Cardiac muscle cell (in vitro differentiated cells and primary cell): ENCODE measurements around the gene MARK4. TPM values are rescaled to one million over a fixed set of nuclear protein-coding genes. Genes with fewer than 3 reads are reported as not detected.

Source experiments
- DNase-seq, 2 donors: peaks; one replicate each; pipeline versions ENCODE4 v3.0.0 to v3.0.0-alpha.2; 2010 to 2017; ENCODE audit warnings: low read depth in 1 of 2, low spot score in 1 of 2
- H3K27ac ChIP-seq: fragments of 200-600 bp; sonication (generic); 2 replicates; pipeline ENCODE4 v1.5.1; 2016
- H3K27me3 ChIP-seq: fragments of 200-600 bp; sonication (generic); 2 replicates; pipeline ENCODE4 v1.6.0; 2016; ENCODE audit warnings: control low read depth
- H3K36me3 ChIP-seq: fragments of 200-600 bp; sonication (generic); 2 replicates; pipeline ENCODE4 v1.5.1; 2016; ENCODE audit warnings: control low read depth
- H3K4me1 ChIP-seq: fragments of 200-600 bp; sonication (generic); 2 replicates; pipeline ENCODE4 v1.8.1; 2017; ENCODE audit warnings: low read depth, mild to moderate bottlenecking, mixed run types
- H3K4me3 ChIP-seq: fragments of 200-600 bp; sonication (generic); 2 replicates; pipeline ENCODE4 v1.5.1; 2016; ENCODE audit warnings: mild to moderate bottlenecking
- H3K9me3 ChIP-seq: fragments of 200-600 bp; sonication (generic); 2 replicates; pipeline ENCODE4 v1.5.1; 2017; ENCODE audit warnings: low read depth, mild to moderate bottlenecking, control low read depth
- CTCF ChIP-seq: IDR thresholded peaks from 2 replicates; pipeline ENCODE4 v1.5.1; 2012; ENCODE audit warnings: low read depth, mild to moderate bottlenecking, low read length
- polyA plus RNA-seq: library from polyadenylated mRNA; unstranded; fragments of >200 nt; fragmentation: Nextera tagmentation; extraction: Ambion mirVana; gene quantifications from 2 replicates; pipeline ENCODE4 v1.2.1, GENCODE V29; 2016
- total RNA-seq: library from RNA; depleted of rRNA; stranded (reverse); fragments of >200 nt; gene quantifications from 2 replicates; pipeline ENCODE4 v1.2.3, GENCODE V29; 2016

Gene MARK4
- total and polyA plus RNA-seq, 2 experiments from 2014 or later = 21.0 to 135 TPM

- Histone ChIP-seq H3K4me3 (no peak overlapping the region), H3K27me3 (no peaks in the 10 kb centered on the region)
- no peak for DNase-seq
Observed at GRCh38 chr19:45347570-45348366, 96.7 kb downstream of the MARK4 start.

DNA sequence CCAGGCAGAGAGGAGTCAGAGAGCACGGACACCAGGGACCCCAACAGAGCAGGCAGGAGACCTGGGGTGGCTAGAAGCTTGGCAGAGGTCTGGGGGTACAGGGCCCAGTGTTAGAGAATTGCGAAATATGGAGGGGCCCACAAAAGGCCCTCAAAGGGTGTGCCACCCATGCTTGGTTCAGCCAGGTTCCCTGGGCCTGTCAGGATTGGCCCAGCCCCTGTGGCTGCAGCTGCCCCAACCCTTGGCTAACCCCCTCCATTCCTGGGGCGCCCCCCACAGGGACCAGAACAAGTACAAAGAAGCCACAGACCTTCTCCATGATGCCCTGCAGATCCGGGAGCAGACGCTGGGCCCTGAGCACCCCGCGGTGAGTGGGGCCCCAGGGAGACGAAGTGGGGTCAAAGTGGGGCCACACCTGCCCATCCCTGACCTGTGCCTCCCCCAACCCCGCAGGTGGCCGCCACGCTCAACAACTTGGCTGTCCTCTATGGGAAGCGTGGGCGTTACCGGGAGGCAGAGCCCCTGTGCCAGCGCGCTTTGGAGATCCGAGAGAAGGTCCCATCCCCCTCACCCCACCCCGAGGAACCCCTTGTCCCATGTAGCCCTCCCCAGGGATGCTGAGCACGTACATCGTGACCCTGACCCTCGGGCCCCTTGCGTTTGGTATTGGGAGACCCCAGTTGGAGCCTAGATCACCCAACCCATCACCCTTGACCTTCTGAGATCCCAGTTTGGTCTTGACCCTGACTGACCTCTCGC is 97.5 kb downstream of the MARK4 start:
- H3K27ac ChIP-seq = no peak overlapping the region
- H3K27me3 ChIP-seq = no peaks in the 10 kb centered on the region
- no peak overlapping the region for H3K4me3 ChIP-seq
- no peaks in the 10 kb centered on the region for H3K4me1 ChIP-seq
- no peak for TF ChIP-seq CTCF
- no peak for DNase-seq
- no peaks in the 10 kb centered on the region for H3K9me3 ChIP-seq
- peaks cover 13% of the 10 kb centered on the region for H3K36me3 ChIP-seq

More at GRCh38 chr19:45347570-45348366, 96.7 kb downstream of the MARK4 start:
- Histone ChIP-seq H3K4me1 (no peaks in the 10 kb centered on the region), H3K36me3 (peaks cover 11% of the 10 kb centered on the region), H3K27ac (no peak overlapping the region), H3K9me3 (no peaks in the 10 kb centered on the region)
- no peak for TF ChIP-seq CTCF

GRCh38 chr19:45349126-45349415 is 98.0 kb downstream of the MARK4 start:
- Histone ChIP-seq H3K4me1 (no peaks in the 10 kb centered on the region), H3K36me3 (peaks cover 17% of the 10 kb centered on the region), H3K4me3 (no peak overlapping the region), H3K27ac (no peak overlapping the region), H3K27me3 (no peaks in the 10 kb centered on the region), H3K9me3 (no peaks in the 10 kb centered on the region)
- no peak for TF ChIP-seq CTCF
- DNase-seq = no peak

GRCh38 chr19:45349430-45349941 is 98.4 kb downstream of the MARK4 start:
- H3K36me3 ChIP-seq = peaks cover 21% of the 10 kb centered on the region
- H3K4me3 ChIP-seq = no peak overlapping the region
- TF ChIP-seq CTCF = no peak
- no peak for DNase-seq
- H3K27ac ChIP-seq = no peak overlapping the region
- no peaks in the 10 kb centered on the region for H3K4me1 ChIP-seq
- H3K27me3 ChIP-seq = no peaks in the 10 kb centered on the region
- H3K9me3 ChIP-seq = no peaks in the 10 kb centered on the region

- no peak for TF ChIP-seq CTCF
- no peaks in the 10 kb centered on the region for H3K4me1 ChIP-seq
- no peaks in the 10 kb centered on the region for H3K27me3 ChIP-seq
- no peak overlapping the region for H3K4me3 ChIP-seq
- peaks cover 25% of the 10 kb centered on the region for H3K36me3 ChIP-seq
- H3K9me3 ChIP-seq = no peaks in the 10 kb centered on the region
- DNase-seq = no peak
- H3K27ac ChIP-seq = no peak overlapping the region
Observed at GRCh38 chr19:45350477-45351058, 99.5 kb downstream of the MARK4 start.
